Fibroblast of lung (primary cell): ENCODE results near the gene FAM13C.

Source experiments
- CTCF ChIP-seq, 2 donors: IDR thresholded peaks in 1 of 2; conservative IDR thresholded peaks in 1 of 2; 1 replicate in 1 of 2; 2 replicates in 1 of 2; pipeline ENCODE4 v1.5.1; 2011 to 2012; ENCODE audit warnings: low read length in 2 of 2, control low read depth in 1 of 2, inconsistent platforms in 1 of 2, low read depth in 1 of 2, mild to moderate bottlenecking in 1 of 2
- EZH2 ChIP-seq: IDR thresholded peaks from 2 replicates; pipeline ENCODE4 v1.5.1; 2012; ENCODE audit warnings: low read length, control low read depth, mild to moderate bottlenecking; ENCODE audit errors: missing control alignments

DNA sequence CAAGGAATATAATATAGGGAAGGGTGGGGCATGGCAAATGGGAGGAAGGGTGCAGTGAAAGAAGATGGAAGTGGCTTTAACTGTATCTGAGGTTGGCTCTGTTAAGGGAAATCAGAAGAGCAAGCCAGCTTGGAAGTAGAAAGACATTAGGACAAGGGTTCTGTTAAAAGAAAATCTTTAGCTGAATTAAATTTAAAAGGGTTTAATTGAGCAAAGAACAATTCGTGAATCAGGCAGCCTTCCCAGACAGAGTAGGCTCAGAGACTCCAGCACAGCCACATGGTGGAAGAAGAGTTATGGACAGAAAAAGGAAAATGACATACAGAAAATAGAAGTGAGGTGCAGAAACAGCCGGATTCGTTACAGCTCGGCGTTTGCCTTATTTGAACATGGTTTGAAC is 42.0 kb downstream of the FAM13C start:
- no peak for TF ChIP-seq CTCF (conservative IDR thresholded peaks at IDR 0.05 in 1 of 2, IDR thresholded peaks at IDR 0.05 in 1 of 2; ENCODE audit: low read depth in 1 of 2, low read length in 2 of 2)
- TF ChIP-seq EZH2: no peak
